SK-N-SH (cell line): Measurements from ENCODE around the gene DAGLA. TPM values are rescaled to one million over a fixed set of nuclear protein-coding genes. Genes with fewer than 3 reads are reported as not detected.

Source experiments
- CTCF ChIA-PET: fragments of 300-600, 350-600 bp; formaldehyde crosslinking; extraction: SDS; loops from one replicate; lab custom pipeline; 2021; lab: Yijun Ruan, JAX
- POLR2A ChIA-PET: fragments of 350-600 bp; sonication (Branson Sonifier 250); formaldehyde crosslinking; extraction: SDS; loops from one replicate; lab custom pipeline; 2020; ENCODE audit warnings: antibody characterized with exemption, inconsistent platforms; lab: Yijun Ruan, JAX
- DNase-seq: peaks from one replicate; pipeline ENCODE4 v3.0.0; 2012
- H2AFZ ChIP-seq: fragments of 200-600 bp; sonication (generic); 2 replicates; pipeline ENCODE4 v1.8.1; 2016; ENCODE audit warnings: antibody characterized with exemption, mild to moderate bottlenecking, low read depth
- H3F3A ChIP-seq: fragments of 200-600 bp; sonication (generic); replicated peaks from 2 replicates; pipeline ENCODE3; 2016; ENCODE audit warnings: antibody characterized with exemption, mild to moderate bottlenecking; ENCODE audit not compliant: insufficient read depth
- H3K27ac ChIP-seq, 2 experiments: fragments of 200-500 bp in 1 of 2; fragments of 200-600 bp in 1 of 2; sonication (Bioruptor generic) in 1 of 2; sonication (generic), shearing (Covaris generic) in 1 of 2; 2 replicates each; pipeline versions ENCODE4 v1.5.1 to v1.6.1; 2014 to 2016; ENCODE audit warnings: low read depth in 2 of 2, inconsistent platforms in 1 of 2, low read length in 1 of 2, mild to moderate bottlenecking in 1 of 2, mixed read lengths in 1 of 2
- H3K27me3 ChIP-seq: fragments of 200-600 bp; sonication (generic), shearing (Covaris generic); 2 replicates; pipeline ENCODE4 v1.6.1; 2016; ENCODE audit warnings: mixed run types; ENCODE audit not compliant: insufficient read depth
- H3K36me3 ChIP-seq, 2 experiments: fragments of 200-500 bp in 1 of 2; fragments of 200-600 bp in 1 of 2; sonication (Bioruptor generic) in 1 of 2; sonication (generic) in 1 of 2; replicated peaks in 1 of 2; 2 replicates each; pipeline versions ENCODE3 to v1.5.1; 2014 to 2016; ENCODE audit warnings: low read length in 1 of 2, mild to moderate bottlenecking in 1 of 2; ENCODE audit not compliant: insufficient read depth in 2 of 2, control insufficient read depth in 1 of 2
- H3K4me1 ChIP-seq, 2 experiments: fragments of 200-500 bp in 1 of 2; fragments of 200-600 bp in 1 of 2; sonication (Bioruptor generic) in 1 of 2; sonication (generic), shearing (Covaris generic) in 1 of 2; 2 replicates each; pipeline versions ENCODE4 v1.5.1 to v1.6.1; 2014 to 2016; ENCODE audit warnings: low read depth in 1 of 2, low read length in 1 of 2, mixed run types in 1 of 2; ENCODE audit not compliant: insufficient read depth in 2 of 2, control insufficient read depth in 1 of 2
- H3K4me2 ChIP-seq: fragments of 200-600 bp; sonication (generic), shearing (Covaris generic); 2 replicates; pipeline ENCODE4 v1.6.1; 2017; ENCODE audit warnings: mixed run types
- H3K4me3 ChIP-seq, 2 experiments: fragments of 200-500 bp in 1 of 2; fragments of 200-600 bp in 1 of 2; sonication (Bioruptor generic) in 1 of 2; sonication (generic), shearing (Covaris generic) in 1 of 2; 2 replicates each; pipeline versions ENCODE4 v1.5.1 to v1.8.1; 2014 to 2016; ENCODE audit warnings: low read depth in 2 of 2, inconsistent platforms in 1 of 2, low read length in 1 of 2, mild to moderate bottlenecking in 1 of 2, mixed read lengths in 1 of 2, moderate library complexity in 1 of 2
- H3K79me2 ChIP-seq: fragments of 200-600 bp; sonication (generic); 2 replicates; pipeline ENCODE4 v1.8.1; 2017; ENCODE audit warnings: mild to moderate bottlenecking; ENCODE audit not compliant: insufficient read depth
- H3K9ac ChIP-seq: fragments of 200-600 bp; sonication (generic); 2 replicates; pipeline ENCODE4 v1.6.1; 2017; ENCODE audit warnings: mixed run types
- H3K9me2 ChIP-seq: fragments of 200-600 bp; sonication (generic); 2 replicates; pipeline ENCODE4 v1.6.1; 2017; ENCODE audit warnings: mixed run types
- H3K9me3 ChIP-seq: fragments of 200-600 bp; sonication (generic); 2 replicates; pipeline ENCODE4 v1.6.1; 2017; ENCODE audit warnings: mixed run types, mild to moderate bottlenecking, moderate library complexity
- H4K20me1 ChIP-seq: fragments of 200-600 bp; sonication (generic); 2 replicates; pipeline ENCODE4 v1.6.1; 2017; ENCODE audit warnings: mild to moderate bottlenecking, mixed run types; ENCODE audit not compliant: insufficient read depth
- CHD2 ChIP-seq: fragments of 150-350 bp; IDR thresholded peaks from 2 replicates; pipeline ENCODE4 v1.6.1; 2018; ENCODE audit warnings: low read length; ENCODE audit not compliant: partially characterized antibody
- FOSL2 ChIP-seq: IDR thresholded peaks from 2 replicates; pipeline ENCODE4 v1.4.0; 2012; ENCODE audit warnings: low read depth, mild to moderate bottlenecking, moderate library complexity, borderline replicate concordance
- FOXJ3 ChIP-seq: sonication (generic); formaldehyde crosslinking; IDR thresholded peaks from 2 replicates; pipeline ENCODE4 v1.5.1; 2020; ENCODE audit warnings: mild to moderate bottlenecking, missing genetic modification reagents
- JUND ChIP-seq: IDR thresholded peaks from 2 replicates; pipeline ENCODE4 v1.4.0; 2012
- MEF2A ChIP-seq: IDR thresholded peaks from 2 replicates; pipeline ENCODE4 v1.4.0; 2012; ENCODE audit warnings: low read depth, borderline replicate concordance
- PBX3 ChIP-seq: IDR thresholded peaks from 2 replicates; pipeline ENCODE4; 2012
- POLR2AphosphoS5 ChIP-seq: IDR thresholded peaks from 2 replicates; pipeline ENCODE4 v1.6.1; 2012; ENCODE audit warnings: low read depth, low read length
- RCOR1 ChIP-seq: fragments of 150-350 bp; IDR thresholded peaks from 2 replicates; pipeline ENCODE4 v1.6.1; 2017; ENCODE audit warnings: antibody characterized with exemption, low read length
- REST ChIP-seq: IDR thresholded peaks from 2 replicates; pipeline ENCODE4 v1.6.1; 2012; ENCODE audit warnings: mild to moderate bottlenecking, low read depth, low read length, moderate library complexity
- RFX5 ChIP-seq: IDR thresholded peaks from 2 replicates; pipeline ENCODE4 v1.6.1; 2012; ENCODE audit warnings: mild to moderate bottlenecking, improper control_type of control experiment, low read length
- SMC3 ChIP-seq: IDR thresholded peaks from 2 replicates; pipeline ENCODE4 v1.6.1; 2012; ENCODE audit warnings: low read depth, low read length, improper control_type of control experiment
- TCF12 ChIP-seq: IDR thresholded peaks from 2 replicates; pipeline ENCODE4 v1.4.0; 2012
- USF1 ChIP-seq: IDR thresholded peaks from 2 replicates; pipeline ENCODE4 v1.4.0; 2012; ENCODE audit warnings: low read depth, borderline replicate concordance
- WGBS: methylation state at CpG from one replicate; pipeline ENCODE4 v1.1.6; 2017; ENCODE audit warnings: low lambda C conversion rate; 5-methylcytosine and 5-hydroxymethylcytosine counted together
- polyA plus RNA-seq, 3 experiments: library from polyadenylated mRNA; depleted of rRNA; stranded (reverse); fragments of >200 nt; gene quantifications; 2 replicates each; pipeline ENCODE4 v1.2.3, GENCODE V29; 2012

DAGLA gene
- polyA plus RNA-seq, 1 of the 3 experiments (the other 2 are of a cell fraction), result 3.3 TPM

- H3K79me2 ChIP-seq, result no peaks in the 10 kb centered on the region
- H4K20me1 ChIP-seq, result no peaks in the 10 kb centered on the region
- peaks cover 0 to 25% of the 10 kb centered on the region in 2 experiments for H3K36me3 ChIP-seq
- H2AFZ ChIP-seq, result no peak overlapping the region
- DNase-seq, result no peak
- H3K4me1 ChIP-seq, result peaks cover 0 to 31% of the 10 kb centered on the region in 2 experiments; a peak in 1 of 4 replicates
- H3K4me3 ChIP-seq, result no peak overlapping the region
- peak overlapping the region in 1 of 2 experiments; percentile 28; a peak in 1 of 4 replicates for H3K27ac ChIP-seq
- TF ChIP-seq PBX3, result no peak
- no peak for TF ChIP-seq SMC3
- TF ChIP-seq POLR2AphosphoS5, result no peak
- TF ChIP-seq RCOR1, result no peak
- TF ChIP-seq RFX5, result no peak
- no peaks in the 10 kb centered on the region for H3K9me2 ChIP-seq
- ChIA-PET POLR2A (interaction anchor here (1.1 to 1.7 kb wide), 2 partner anchors 10 to 167 kb away, joined by 3 to 7 read pairs; no protein-coding TSS in a partner anchor), CTCF (interaction anchor here (1.3 to 10.8 kb wide), 5 partner anchors 15 to 327 kb away, joined by 4 to 78 read pairs (median 8); no protein-coding TSS in a partner anchor)
- no peaks in the 10 kb centered on the region for H3K27me3 ChIP-seq
- H3F3A ChIP-seq, result no peaks in the 10 kb centered on the region
- H3K9me3 ChIP-seq, result no peaks in the 10 kb centered on the region
- no peak overlapping the region for H3K4me2 ChIP-seq
- WGBS, result 91% methylated on average over 4 of the region's 5 CpGs
- H3K9ac ChIP-seq, result no peak overlapping the region
These were observed 101.4 kb downstream of the DAGLA start for GRCh38 chr11:61781585-61781984.

- Histone ChIP-seq H3F3A (no peaks in the 10 kb centered on the region), H4K20me1 (no peaks in the 10 kb centered on the region), H3K9me2 (no peaks in the 10 kb centered on the region), H3K27me3 (no peaks in the 10 kb centered on the region), H2AFZ (no peak overlapping the region), H3K9ac (no peak overlapping the region), H3K9me3 (no peaks in the 10 kb centered on the region), H3K4me3 (no peak overlapping the region), H3K27ac (no peak overlapping the region), H3K36me3 (peaks cover 0 to 32% of the 10 kb centered on the region in 2 experiments), H3K4me2 (no peak overlapping the region)
- WGBS, result 92% methylated on average over 2 of the region's 3 CpGs
- POLR2A ChIA-PET, result interaction anchor here (0.8 to 1.7 kb wide), 4 partner anchors 10 to 421 kb away, joined by 3 to 7 read pairs (median 4); partner anchors contain the start of genes CYB561A3 and FEN1
- TF ChIP-seq FOXJ3 (CRISPR knock-in tag) (no peak), JUND (no peak), RCOR1 (no peak), FOSL2 (no peak), TCF12 (no peak), MEF2A (no peak), RFX5 (no peak), CHD2 (no peak), USF1 (no peak), REST (no peak)
- TF ChIP-seq, all 33 proteins: peak for 0
- CTCF ChIA-PET, result interaction anchor here (0.6 to 10.8 kb wide), 7 partner anchors 15 to 326 kb away, joined by 3 to 78 read pairs (median 6); no protein-coding TSS in a partner anchor
- Histone ChIP-seq H3K79me2 (no peaks in the 10 kb centered on the region), H3K4me1 (peaks cover 0 to 31% of the 10 kb centered on the region in 2 experiments; a peak in 1 of 4 replicates)
- DNase-seq, result no peak
These were observed 102.1 kb downstream of the DAGLA start for GRCh38 chr11:61782299-61782698.
